HG03558 (cell line): Measurements from ENCODE around the gene ATP11B.
"Not testable (repeated sequence)": the region's sequence is repeated elsewhere in the genome, so short reads cannot be mapped to it uniquely, and the experiment has no call there.

Experiments used
- ATAC-seq: cut with Tn5 transposase; IDR thresholded peaks from one replicate; pipeline ENCODE4 v1.9.1; 2021; ENCODE audit warnings: moderate number of reproducible peaks; ENCODE audit not compliant: unreplicated experiment; ENCODE audit errors: extremely low read depth

ATP11B gene

GRCh38 chr3:182822260-182822659, 29.0 kb downstream of the ATP11B start:
- ATAC-seq, result not testable (repeated sequence)

GRCh38 chr3:182824957-182825356, 31.7 kb downstream of the ATP11B start:
- ATAC-seq, result no peak

- no peak for ATAC-seq
Observed at GRCh38 chr3:182829761-182830405, 36.6 kb downstream of the ATP11B start.

GRCh38 chr3:182837855-182838454, 44.7 kb downstream of the ATP11B start:
- no peak for ATAC-seq

GRCh38 chr3:182843478-182843877, 50.2 kb downstream of the ATP11B start:
- no peak for ATAC-seq

- ATAC-seq, result no peak
Observed at GRCh38 chr3:182848906-182849305, 55.6 kb downstream of the ATP11B start.

- no peak for ATAC-seq
Observed at GRCh38 chr3:182855076-182855475, 61.8 kb downstream of the ATP11B start.

GRCh38 chr3:182861348-182861747, 68.0 kb downstream of the ATP11B start:
- no peak for ATAC-seq

GRCh38 chr3:182862159-182862860, 69.0 kb downstream of the ATP11B start:
- ATAC-seq, result no peak

- no peak for ATAC-seq
Observed at GRCh38 chr3:182869059-182869458, 75.8 kb downstream of the ATP11B start.

GRCh38 chr3:182870917-182871316, 77.6 kb downstream of the ATP11B start:
- ATAC-seq, result not testable (repeated sequence)

GRCh38 chr3:182879031-182879611, 85.8 kb downstream of the ATP11B start:
- ATAC-seq, result no peak

- ATAC-seq, result no peak
Observed at GRCh38 chr3:182886497-182886896, 93.2 kb downstream of the ATP11B start.

- ATAC-seq, result no peak
Observed at GRCh38 chr3:182889948-182890629, 96.8 kb downstream of the ATP11B start.

GRCh38 chr3:182891364-182891763, 98.1 kb downstream of the ATP11B start:
- no peak for ATAC-seq

- ATAC-seq, result no peak
Observed at GRCh38 chr3:182892226-182892625, 98.9 kb downstream of the ATP11B start.

GRCh38 chr3:182895513-182896112, 102.3 kb downstream of the ATP11B start:
- no peak for ATAC-seq

- no peak for ATAC-seq
Observed at GRCh38 chr3:182896553-182896952, 103.2 kb downstream of the ATP11B start.

GRCh38 chr3:182902236-182902635, 108.9 kb downstream of the ATP11B start:
- ATAC-seq, result no peak

- ATAC-seq, result no peak
Observed at GRCh38 chr3:182904164-182904563, 110.9 kb downstream of the ATP11B start.
